HepG2 (cell line): ENCODE results near the gene SLC35B4. TPM values are rescaled to one million over a fixed set of nuclear protein-coding genes. Genes with fewer than 3 reads are reported as not detected.

Source experiments
- AGO2 ChIP-seq: fragments of 200-400 bp; formaldehyde crosslinking; optimal IDR thresholded peaks from 2 replicates; pipeline ENCODE3; 2017; ENCODE audit warnings: mild to moderate bottlenecking, low read depth, low read length, moderate library complexity
- CBX2 ChIP-seq, 2 experiments: fragments of 200-600 bp in 1 of 2; sonication (generic); formaldehyde crosslinking in 1 of 2; IDR thresholded peaks; 2 replicates each; pipeline versions ENCODE4 v1.7.0 to v1.8.1; 2018 to 2022; ENCODE audit warnings: low read depth in 2 of 2, low read length in 1 of 2, mild to moderate bottlenecking in 1 of 2, missing genetic modification reagents in 1 of 2
- CHCHD3 ChIP-seq: sonication (generic); formaldehyde crosslinking; IDR thresholded peaks from 2 replicates; pipeline ENCODE4 v1.8.0; 2022; ENCODE audit warnings: mild to moderate bottlenecking, missing genetic modification reagents, moderate library complexity
- DNMT1 ChIP-seq: sonication (generic); formaldehyde crosslinking; IDR thresholded peaks from 2 replicates; pipeline ENCODE4 v1.5.1; 2020; ENCODE audit warnings: mild to moderate bottlenecking, missing genetic modification reagents
- FOXA1 ChIP-seq, 2 experiments: fragments of 450-650 bp in 1 of 2; sonication (generic) in 1 of 2; formaldehyde crosslinking in 1 of 2; IDR thresholded peaks; 2 replicates each; pipeline versions ENCODE4 v1.4.0 to v1.6.1; 2016 to 2020; ENCODE audit warnings: missing genetic modification reagents in 1 of 2
- NCOA2 ChIP-seq: sonication (generic); formaldehyde crosslinking; IDR thresholded peaks from 2 replicates; pipeline ENCODE4 v1.8.0; 2022; ENCODE audit warnings: inconsistent platforms
- NONO ChIP-seq, 2 experiments: fragments of 450-650 bp in 1 of 2; sonication (generic) in 1 of 2; formaldehyde crosslinking in 1 of 2; IDR thresholded peaks in 1 of 2; conservative IDR thresholded peaks in 1 of 2; 2 replicates each; pipeline versions ENCODE4 v1.6.1 to v1.8.0; 2017 to 2022; ENCODE audit warnings: mild to moderate bottlenecking in 1 of 2, missing genetic modification reagents in 1 of 2, moderate library complexity in 1 of 2
- SAFB2 ChIP-seq: sonication (generic); formaldehyde crosslinking; IDR thresholded peaks from 2 replicates; pipeline ENCODE4 v1.5.1; 2020; ENCODE audit warnings: missing genetic modification reagents, low read depth, mild to moderate bottlenecking, borderline replicate concordance
- TOPORS ChIP-seq: sonication (generic); formaldehyde crosslinking; IDR thresholded peaks from 2 replicates; pipeline ENCODE4 v1.8.0; 2023; ENCODE audit warnings: mild to moderate bottlenecking, missing genetic modification reagents
- ZKSCAN8 ChIP-seq: IDR thresholded peaks from 2 replicates; pipeline ENCODE4 v1.6.1; 2016; ENCODE audit warnings: borderline replicate concordance, missing genetic modification reagents, missing compliant biosample characterization
- ZNF567 ChIP-seq: sonication (generic); formaldehyde crosslinking; IDR thresholded peaks from 2 replicates; pipeline ENCODE4 v1.8.1; 2023; ENCODE audit warnings: mild to moderate bottlenecking, missing genetic modification reagents, borderline replicate concordance
- polyA plus RNA-seq, 8 experiments: library from polyadenylated mRNA; depleted of rRNA in 3 of 8; stranded (reverse) in 7 of 8; unstranded in 1 of 8; fragments of >200 nt; fragmentation: Illumina TruSeq in 4 of 8; extraction: Trizol in 4 of 8; gene quantifications; 2 replicates each; pipeline versions ENCODE4 v1.2.1 to v1.2.3, GENCODE V29; 2011 to 2016; ENCODE audit warnings: low read depth in 4 of 8, missing spikeins in 1 of 8, mixed read lengths in 1 of 8; ENCODE audit not compliant: insufficient read depth in 1 of 8
- total RNA-seq, 5 experiments: library from RNA; depleted of rRNA; stranded (reverse); fragments of >200 nt; fragmentation: Illumina TruSeq; extraction: Trizol; gene quantifications; 2 replicates each; pipeline ENCODE4 v1.2.3, GENCODE V29; 2016; ENCODE audit warnings: low read depth in 1 of 5
- TF ChIP-seq, protein P1 (sequence below): IDR thresholded peaks from 2 replicates; pipeline ENCODE4 v1.6.1; 2016; ENCODE audit warnings: missing compliant biosample characterization, missing genetic modification reagents, borderline replicate concordance
- TF ChIP-seq, protein P2 (sequence below): sonication (generic); formaldehyde crosslinking; IDR thresholded peaks from 2 replicates; pipeline ENCODE4 v1.5.0; 2020; ENCODE audit warnings: missing genetic modification reagents
- TF ChIP-seq, protein P3 (sequence below): sonication (generic); formaldehyde crosslinking; IDR thresholded peaks from 2 replicates; pipeline ENCODE4 v1.9.0; 2021; ENCODE audit warnings: missing genetic modification reagents, borderline replicate concordance
- TF ChIP-seq, protein P4 (sequence below): sonication (generic); formaldehyde crosslinking; IDR thresholded peaks from 2 replicates; pipeline ENCODE4 v1.9.0; 2021; ENCODE audit warnings: missing genetic modification reagents, mild to moderate bottlenecking, borderline replicate concordance
- TF ChIP-seq, protein P5 (sequence below): sonication (generic); formaldehyde crosslinking; IDR thresholded peaks from 2 replicates; pipeline ENCODE4 v1.5.1; 2020; ENCODE audit warnings: mild to moderate bottlenecking, missing genetic modification reagents

The SLC35B4 gene
- total and polyA plus RNA-seq, 2 of the 13 experiments (the other 11 are each of a cell fraction or from before 2014, with no cell fraction given), result 17.1 to 17.8 TPM

DNA sequence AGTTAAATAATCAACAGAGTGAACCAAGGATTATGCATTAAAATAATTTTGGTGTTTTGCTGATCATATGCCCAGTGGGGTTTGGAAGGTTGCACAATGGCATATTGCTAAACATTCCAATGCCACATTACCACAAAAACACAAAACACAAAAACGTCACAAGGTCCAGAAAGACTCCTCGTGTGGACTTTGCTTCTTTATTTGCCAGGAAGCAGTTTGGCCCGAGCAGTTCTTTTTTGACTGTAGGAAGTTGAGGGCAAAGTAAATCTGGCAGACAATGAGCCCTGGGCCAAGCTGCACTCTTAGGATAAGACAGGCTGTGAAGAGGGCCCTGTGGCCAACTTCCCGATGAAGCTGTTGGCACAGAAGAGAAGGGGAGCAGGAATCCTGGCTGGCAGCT lies 39.2 kb upstream of the SLC35B4 start (continued):
- TF ChIP-seq AGO2 (no peak), NCOA2 (CRISPR knock-in tag) (peak; percentile 64), NONO (IDR thresholded peaks at IDR 0.05) (no peak), NONO (CRISPR knock-in tag; conservative IDR thresholded peaks at IDR 0.05) (no peak), DNMT1 (no peak), TOPORS (no peak), ZNF567 (CRISPR knock-in tag) (no peak), SAFB2 (CRISPR knock-in tag) (no peak), CBX2 (IDR thresholded peaks at IDR 0.05; ENCODE audit: low read depth, low read length) (no peak), CBX2 (CRISPR knock-in tag; IDR thresholded peaks at IDR 0.05; ENCODE audit: low read depth) (no peak), FOXA1 (IDR thresholded peaks at IDR 0.05) (no peak), FOXA1 (CRISPR knock-in tag; IDR thresholded peaks at IDR 0.05) (0 out of 2 replicates have a peak, but pooled peaks have one; percentile 9), ZKSCAN8 (CRISPR knock-in tag) (no peak), CHCHD3 (CRISPR knock-in tag) (no peak)
- TF ChIP-seq, protein P1, sequence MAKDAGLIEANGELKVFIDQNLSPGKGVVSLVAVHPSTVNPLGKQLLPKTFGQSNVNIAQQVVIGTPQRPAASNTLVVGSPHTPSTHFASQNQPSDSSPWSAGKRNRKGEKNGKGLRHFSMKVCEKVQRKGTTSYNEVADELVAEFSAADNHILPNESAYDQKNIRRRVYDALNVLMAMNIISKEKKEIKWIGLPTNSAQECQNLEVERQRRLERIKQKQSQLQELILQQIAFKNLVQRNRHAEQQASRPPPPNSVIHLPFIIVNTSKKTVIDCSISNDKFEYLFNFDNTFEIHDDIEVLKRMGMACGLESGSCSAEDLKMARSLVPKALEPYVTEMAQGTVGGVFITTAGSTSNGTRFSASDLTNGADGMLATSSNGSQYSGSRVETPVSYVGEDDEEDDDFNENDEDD, result no peak
- TF ChIP-seq, protein P2, sequence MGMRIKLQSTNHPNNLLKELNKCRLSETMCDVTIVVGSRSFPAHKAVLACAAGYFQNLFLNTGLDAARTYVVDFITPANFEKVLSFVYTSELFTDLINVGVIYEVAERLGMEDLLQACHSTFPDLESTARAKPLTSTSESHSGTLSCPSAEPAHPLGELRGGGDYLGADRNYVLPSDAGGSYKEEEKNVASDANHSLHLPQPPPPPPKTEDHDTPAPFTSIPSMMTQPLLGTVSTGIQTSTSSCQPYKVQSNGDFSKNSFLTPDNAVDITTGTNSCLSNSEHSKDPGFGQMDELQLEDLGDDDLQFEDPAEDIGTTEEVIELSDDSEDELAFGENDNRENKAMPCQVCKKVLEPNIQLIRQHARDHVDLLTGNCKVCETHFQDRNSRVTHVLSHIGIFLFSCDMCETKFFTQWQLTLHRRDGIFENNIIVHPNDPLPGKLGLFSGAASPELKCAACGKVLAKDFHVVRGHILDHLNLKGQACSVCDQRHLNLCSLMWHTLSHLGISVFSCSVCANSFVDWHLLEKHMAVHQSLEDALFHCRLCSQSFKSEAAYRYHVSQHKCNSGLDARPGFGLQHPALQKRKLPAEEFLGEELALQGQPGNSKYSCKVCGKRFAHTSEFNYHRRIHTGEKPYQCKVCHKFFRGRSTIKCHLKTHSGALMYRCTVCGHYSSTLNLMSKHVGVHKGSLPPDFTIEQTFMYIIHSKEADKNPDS (CRISPR knock-in tag), result no peak
- TF ChIP-seq, protein P3, sequence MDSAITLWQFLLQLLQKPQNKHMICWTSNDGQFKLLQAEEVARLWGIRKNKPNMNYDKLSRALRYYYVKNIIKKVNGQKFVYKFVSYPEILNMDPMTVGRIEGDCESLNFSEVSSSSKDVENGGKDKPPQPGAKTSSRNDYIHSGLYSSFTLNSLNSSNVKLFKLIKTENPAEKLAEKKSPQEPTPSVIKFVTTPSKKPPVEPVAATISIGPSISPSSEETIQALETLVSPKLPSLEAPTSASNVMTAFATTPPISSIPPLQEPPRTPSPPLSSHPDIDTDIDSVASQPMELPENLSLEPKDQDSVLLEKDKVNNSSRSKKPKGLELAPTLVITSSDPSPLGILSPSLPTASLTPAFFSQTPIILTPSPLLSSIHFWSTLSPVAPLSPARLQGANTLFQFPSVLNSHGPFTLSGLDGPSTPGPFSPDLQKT (CRISPR knock-in tag), result no peak
- TF ChIP-seq, protein P4, sequence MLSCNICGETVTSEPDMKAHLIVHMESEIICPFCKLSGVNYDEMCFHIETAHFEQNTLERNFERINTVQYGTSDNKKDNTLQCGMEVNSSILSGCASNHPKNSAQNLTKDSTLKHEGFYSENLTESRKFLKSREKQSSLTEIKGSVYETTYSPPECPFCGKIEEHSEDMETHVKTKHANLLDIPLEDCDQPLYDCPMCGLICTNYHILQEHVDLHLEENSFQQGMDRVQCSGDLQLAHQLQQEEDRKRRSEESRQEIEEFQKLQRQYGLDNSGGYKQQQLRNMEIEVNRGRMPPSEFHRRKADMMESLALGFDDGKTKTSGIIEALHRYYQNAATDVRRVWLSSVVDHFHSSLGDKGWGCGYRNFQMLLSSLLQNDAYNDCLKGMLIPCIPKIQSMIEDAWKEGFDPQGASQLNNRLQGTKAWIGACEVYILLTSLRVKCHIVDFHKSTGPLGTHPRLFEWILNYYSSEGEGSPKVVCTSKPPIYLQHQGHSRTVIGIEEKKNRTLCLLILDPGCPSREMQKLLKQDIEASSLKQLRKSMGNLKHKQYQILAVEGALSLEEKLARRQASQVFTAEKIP (CRISPR knock-in tag), result no peak
- TF ChIP-seq, protein P5, sequence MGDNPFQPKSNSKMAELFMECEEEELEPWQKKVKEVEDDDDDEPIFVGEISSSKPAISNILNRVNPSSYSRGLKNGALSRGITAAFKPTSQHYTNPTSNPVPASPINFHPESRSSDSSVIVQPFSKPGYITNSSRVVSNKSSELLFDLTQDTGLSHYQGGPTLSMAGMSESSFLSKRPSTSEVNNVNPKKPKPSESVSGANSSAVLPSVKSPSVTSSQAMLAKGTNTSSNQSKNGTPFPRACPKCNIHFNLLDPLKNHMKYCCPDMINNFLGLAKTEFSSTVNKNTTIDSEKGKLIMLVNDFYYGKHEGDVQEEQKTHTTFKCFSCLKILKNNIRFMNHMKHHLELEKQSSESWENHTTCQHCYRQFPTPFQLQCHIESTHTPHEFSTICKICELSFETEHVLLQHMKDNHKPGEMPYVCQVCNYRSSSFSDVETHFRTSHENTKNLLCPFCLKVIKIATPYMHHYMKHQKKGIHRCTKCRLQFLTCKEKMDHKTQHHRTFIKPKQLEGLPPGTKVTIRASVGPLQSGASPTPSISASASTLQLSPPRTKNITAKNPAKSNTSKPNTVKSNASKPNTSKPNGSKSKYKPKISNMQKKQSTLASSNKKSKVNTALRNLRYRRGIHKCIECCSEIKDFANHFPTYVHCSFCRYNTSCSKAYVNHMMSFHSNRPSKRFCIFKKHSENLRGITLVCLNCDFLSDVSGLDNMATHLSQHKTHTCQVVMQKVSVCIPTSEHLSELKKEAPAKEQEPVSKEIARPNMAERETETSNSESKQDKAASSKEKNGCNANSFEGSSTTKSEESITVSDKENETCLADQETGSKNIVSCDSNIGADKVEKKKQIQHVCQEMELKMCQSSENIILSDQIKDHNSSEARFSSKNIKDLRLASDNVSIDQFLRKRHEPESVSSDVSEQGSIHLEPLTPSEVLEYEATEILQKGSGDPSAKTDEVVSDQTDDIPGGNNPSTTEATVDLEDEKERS (CRISPR knock-in tag), result no peak
